ENCODE measurements around the gene IL26. TPM values are rescaled to one million over a fixed set of nuclear protein-coding genes. Genes with fewer than 3 reads are reported as not detected.

IL26 gene
- total RNA-seq, 1 experiment from 2014 or later = not detected

DNA sequence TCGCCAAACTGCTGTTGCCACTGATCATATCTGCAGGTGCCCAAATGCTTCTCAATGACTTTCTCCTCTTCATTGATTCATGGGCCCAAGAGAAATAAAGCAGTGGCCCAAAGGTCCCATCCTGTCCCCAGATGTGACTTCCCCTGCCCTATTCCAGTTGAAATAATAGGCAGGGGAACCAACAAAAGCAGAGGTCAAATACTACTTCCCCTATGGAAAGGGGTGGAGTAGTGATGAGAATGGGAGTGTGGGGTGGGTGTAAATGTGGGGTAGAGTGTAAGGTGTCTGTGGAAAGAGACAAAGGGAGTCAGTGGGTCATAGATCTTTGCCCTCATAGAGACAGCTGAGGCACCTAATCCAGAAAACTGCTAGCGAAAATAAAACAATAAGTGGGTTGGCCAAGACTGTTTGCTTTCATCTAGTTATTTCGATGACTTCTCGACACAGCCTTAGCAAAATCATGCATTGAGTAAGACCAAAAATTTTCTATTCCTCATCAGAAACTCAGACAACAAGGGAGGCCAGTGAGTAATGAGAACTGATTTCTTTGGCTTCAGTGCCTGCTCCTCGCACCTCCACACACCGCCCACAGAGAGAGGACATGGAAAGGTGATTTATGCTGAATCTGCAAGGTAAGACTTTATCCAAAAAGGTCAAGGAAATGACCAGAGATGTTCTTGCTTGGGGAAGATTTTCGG is 38.7 kb upstream of the IL26 start:
- no peaks in the 10 kb centered on the region for H3K36me3 ChIP-seq (ENCODE audit: control insufficient read depth, insufficient read depth, low read length)
- CTCF ChIA-PET = no interaction called here
- intact Hi-C loops (cut with micrococcal nuclease; ENCODE audit: unreplicated experiment) (no loop called here), in situ Hi-C loops (cut with HindIII; ENCODE audit: low pct_unique_long_range_greater_than_20kb, low sequenced_read_pairs) (no loop called here)
- TF ChIP-seq, protein P1, sequence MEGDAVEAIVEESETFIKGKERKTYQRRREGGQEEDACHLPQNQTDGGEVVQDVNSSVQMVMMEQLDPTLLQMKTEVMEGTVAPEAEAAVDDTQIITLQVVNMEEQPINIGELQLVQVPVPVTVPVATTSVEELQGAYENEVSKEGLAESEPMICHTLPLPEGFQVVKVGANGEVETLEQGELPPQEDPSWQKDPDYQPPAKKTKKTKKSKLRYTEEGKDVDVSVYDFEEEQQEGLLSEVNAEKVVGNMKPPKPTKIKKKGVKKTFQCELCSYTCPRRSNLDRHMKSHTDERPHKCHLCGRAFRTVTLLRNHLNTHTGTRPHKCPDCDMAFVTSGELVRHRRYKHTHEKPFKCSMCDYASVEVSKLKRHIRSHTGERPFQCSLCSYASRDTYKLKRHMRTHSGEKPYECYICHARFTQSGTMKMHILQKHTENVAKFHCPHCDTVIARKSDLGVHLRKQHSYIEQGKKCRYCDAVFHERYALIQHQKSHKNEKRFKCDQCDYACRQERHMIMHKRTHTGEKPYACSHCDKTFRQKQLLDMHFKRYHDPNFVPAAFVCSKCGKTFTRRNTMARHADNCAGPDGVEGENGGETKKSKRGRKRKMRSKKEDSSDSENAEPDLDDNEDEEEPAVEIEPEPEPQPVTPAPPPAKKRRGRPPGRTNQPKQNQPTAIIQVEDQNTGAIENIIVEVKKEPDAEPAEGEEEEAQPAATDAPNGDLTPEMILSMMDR (IDR thresholded peaks at IDR 0.05) = no peak
- TF ChIP-seq POLR2AphosphoS5 (IDR thresholded peaks at IDR 0.05; ENCODE audit: low read depth, low read length) (no peak), REST (IDR thresholded peaks at IDR 0.05; ENCODE audit: insufficient read depth in 1 of 2, low read depth in 2 of 2, low read length in 1 of 2) (no peak), TCF7L2 (IDR thresholded peaks at IDR 0.05; ENCODE audit: low read depth, low read length) (no peak), SIN3A (IDR thresholded peaks at IDR 0.05; ENCODE audit: borderline replicate concordance, insufficient read depth, low read depth, low read length) (no peak)
- no peak overlapping the region for H3K27ac ChIP-seq (ENCODE audit: low read length)
- POLR2A ChIA-PET = no interaction called here
- ATAC-seq = no peak
- H3K9me3 ChIP-seq (ENCODE audit: control insufficient read depth, insufficient read depth, low read depth, low read length) = no peaks in the 10 kb centered on the region
- DNase-seq (ENCODE audit: low read depth, low spot score) = no peak
- BruUV-seq (replicated peaks) = no TSS peak
- no peaks in the 10 kb centered on the region for H3K27me3 ChIP-seq (ENCODE audit: control insufficient read depth, insufficient read depth, low read length)
- H3K4me1 ChIP-seq (ENCODE audit: control insufficient read depth, insufficient read depth, low read length) = no peaks in the 10 kb centered on the region
- H3K4me3 ChIP-seq (ENCODE audit: low read depth in 2 of 2, low read length in 2 of 2) = no peak overlapping the region

GRCh38 chr12:68263366-68263765 is 37.8 kb upstream of the IL26 start:
- no peak overlapping the region for H3K27ac ChIP-seq (ENCODE audit: low read length)
- no TSS peak for BruUV-seq (replicated peaks)

More at GRCh38 chr12:68263366-68263765, 37.8 kb upstream of the IL26 start:
- Histone ChIP-seq H3K4me3 (ENCODE audit: low read depth in 2 of 2, low read length in 2 of 2) (no peak overlapping the region), H3K27me3 (ENCODE audit: control insufficient read depth, insufficient read depth, low read length) (no peaks in the 10 kb centered on the region), H3K36me3 (ENCODE audit: control insufficient read depth, insufficient read depth, low read length) (no peaks in the 10 kb centered on the region), H3K9me3 (ENCODE audit: control insufficient read depth, insufficient read depth, low read depth, low read length) (no peaks in the 10 kb centered on the region), H3K4me1 (ENCODE audit: control insufficient read depth, insufficient read depth, low read length) (no peaks in the 10 kb centered on the region)
- ChIA-PET CTCF (no interaction called here), POLR2A (no interaction called here)
- no peak for ATAC-seq
- intact Hi-C loops (cut with micrococcal nuclease; ENCODE audit: unreplicated experiment) = no loop called here
- TF ChIP-seq, protein P1 (IDR thresholded peaks at IDR 0.05) = no peak
- TF ChIP-seq SIN3A (IDR thresholded peaks at IDR 0.05; ENCODE audit: borderline replicate concordance, insufficient read depth, low read depth, low read length) = no peak
- no peak for TF ChIP-seq TCF7L2 (IDR thresholded peaks at IDR 0.05; ENCODE audit: low read depth, low read length)
- TF ChIP-seq REST (IDR thresholded peaks at IDR 0.05; ENCODE audit: insufficient read depth in 1 of 2, low read depth in 2 of 2, low read length in 1 of 2) = no peak
- TF ChIP-seq POLR2AphosphoS5 (IDR thresholded peaks at IDR 0.05; ENCODE audit: low read depth, low read length) = no peak
- DNase-seq (ENCODE audit: low read depth, low spot score) = no peak
- in situ Hi-C loops (cut with HindIII; ENCODE audit: low pct_unique_long_range_greater_than_20kb, low sequenced_read_pairs) = no loop called here
